ENCODE measurements around the gene SOCS6.

SOCS6 gene

DNA sequence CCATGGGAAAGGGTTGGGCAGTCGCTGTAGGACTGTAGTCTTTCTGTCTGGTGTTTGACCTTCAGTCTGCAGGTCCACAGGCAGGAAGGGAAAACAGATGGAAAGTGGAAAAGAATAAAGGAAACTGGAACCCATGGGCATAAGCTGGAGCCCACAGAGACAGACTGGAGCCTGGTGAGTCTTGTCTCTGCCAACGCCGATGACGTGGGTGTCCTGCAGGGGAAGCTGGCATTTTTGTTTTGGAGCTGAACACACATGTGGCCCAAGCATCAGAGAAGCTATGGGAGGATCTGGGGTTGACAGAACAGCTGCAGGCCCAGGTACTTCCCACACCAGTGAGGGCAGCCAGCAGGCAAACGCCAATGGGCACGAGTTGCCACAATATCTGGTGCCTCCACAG, 28.2 kb upstream of the SOCS6 start:
- TF ChIP-seq CEBPB (IDR thresholded peaks at IDR 0.05) (no peak), FOXM1 (IDR thresholded peaks at IDR 0.05; ENCODE audit: borderline replicate concordance, low read depth) (no peak), TEAD4 (IDR thresholded peaks at IDR 0.05) (no peak), EP300 (IDR thresholded peaks at IDR 0.05; ENCODE audit: borderline replicate concordance) (no peak), TCF12 (IDR thresholded peaks at IDR 0.05; ENCODE audit: low read depth) (no peak), RAD21 (IDR thresholded peaks at IDR 0.05; ENCODE audit: low read depth) (no peak), NFIC (IDR thresholded peaks at IDR 0.05) (no peak), YY1 (IDR thresholded peaks at IDR 0.05; ENCODE audit: low read depth) (no peak), CREB1 (IDR thresholded peaks at IDR 0.05; ENCODE audit: low read depth) (no peak), EGR1 (IDR thresholded peaks at IDR 0.05) (no peak), TAF1 (IDR thresholded peaks at IDR 0.05; ENCODE audit: low read depth) (no peak), USF1 (IDR thresholded peaks at IDR 0.05) (no peak), ZBTB7A (IDR thresholded peaks at IDR 0.05; ENCODE audit: low read depth) (no peak)
- TF ChIP-seq, protein P1, sequence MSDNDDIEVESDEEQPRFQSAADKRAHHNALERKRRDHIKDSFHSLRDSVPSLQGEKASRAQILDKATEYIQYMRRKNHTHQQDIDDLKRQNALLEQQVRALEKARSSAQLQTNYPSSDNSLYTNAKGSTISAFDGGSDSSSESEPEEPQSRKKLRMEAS (IDR thresholded peaks at IDR 0.05), result no peak
- TF ChIP-seq, protein P2, sequence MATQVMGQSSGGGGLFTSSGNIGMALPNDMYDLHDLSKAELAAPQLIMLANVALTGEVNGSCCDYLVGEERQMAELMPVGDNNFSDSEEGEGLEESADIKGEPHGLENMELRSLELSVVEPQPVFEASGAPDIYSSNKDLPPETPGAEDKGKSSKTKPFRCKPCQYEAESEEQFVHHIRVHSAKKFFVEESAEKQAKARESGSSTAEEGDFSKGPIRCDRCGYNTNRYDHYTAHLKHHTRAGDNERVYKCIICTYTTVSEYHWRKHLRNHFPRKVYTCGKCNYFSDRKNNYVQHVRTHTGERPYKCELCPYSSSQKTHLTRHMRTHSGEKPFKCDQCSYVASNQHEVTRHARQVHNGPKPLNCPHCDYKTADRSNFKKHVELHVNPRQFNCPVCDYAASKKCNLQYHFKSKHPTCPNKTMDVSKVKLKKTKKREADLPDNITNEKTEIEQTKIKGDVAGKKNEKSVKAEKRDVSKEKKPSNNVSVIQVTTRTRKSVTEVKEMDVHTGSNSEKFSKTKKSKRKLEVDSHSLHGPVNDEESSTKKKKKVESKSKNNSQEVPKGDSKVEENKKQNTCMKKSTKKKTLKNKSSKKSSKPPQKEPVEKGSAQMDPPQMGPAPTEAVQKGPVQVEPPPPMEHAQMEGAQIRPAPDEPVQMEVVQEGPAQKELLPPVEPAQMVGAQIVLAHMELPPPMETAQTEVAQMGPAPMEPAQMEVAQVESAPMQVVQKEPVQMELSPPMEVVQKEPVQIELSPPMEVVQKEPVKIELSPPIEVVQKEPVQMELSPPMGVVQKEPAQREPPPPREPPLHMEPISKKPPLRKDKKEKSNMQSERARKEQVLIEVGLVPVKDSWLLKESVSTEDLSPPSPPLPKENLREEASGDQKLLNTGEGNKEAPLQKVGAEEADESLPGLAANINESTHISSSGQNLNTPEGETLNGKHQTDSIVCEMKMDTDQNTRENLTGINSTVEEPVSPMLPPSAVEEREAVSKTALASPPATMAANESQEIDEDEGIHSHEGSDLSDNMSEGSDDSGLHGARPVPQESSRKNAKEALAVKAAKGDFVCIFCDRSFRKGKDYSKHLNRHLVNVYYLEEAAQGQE (IDR thresholded peaks at IDR 0.05; ENCODE audit: low read depth), result no peak

DNA sequence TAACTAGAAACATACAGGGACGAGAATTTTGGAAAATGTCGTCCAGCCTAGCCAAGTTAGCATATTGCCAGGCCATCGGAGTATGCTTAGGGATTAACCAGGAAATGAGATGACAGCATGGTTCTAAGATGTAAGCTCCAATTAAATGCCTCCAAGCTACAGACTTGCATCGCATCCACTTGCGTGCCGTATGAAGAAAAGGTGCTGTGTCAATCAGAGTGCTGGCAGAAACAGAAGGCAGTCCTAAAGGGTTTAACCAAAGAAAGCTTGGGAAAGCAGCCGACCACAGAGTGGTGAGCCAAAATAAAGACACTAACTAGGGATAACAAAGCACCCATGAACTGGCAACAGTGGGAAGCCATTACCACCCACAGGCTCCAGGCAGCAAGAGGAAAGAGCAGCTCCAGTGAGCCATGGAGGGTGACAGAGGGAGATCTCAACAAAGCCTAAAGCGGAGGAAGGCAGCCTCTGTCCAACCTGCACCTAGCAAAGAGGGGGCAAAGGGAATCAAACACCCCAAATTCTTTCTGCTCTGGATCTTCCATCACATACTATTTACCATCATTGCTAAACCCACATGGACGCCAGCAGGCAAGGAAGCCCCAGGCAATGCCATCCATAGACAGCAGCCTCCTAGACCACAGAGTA, 27.6 kb upstream of the SOCS6 start:
- TF ChIP-seq USF1 (IDR thresholded peaks at IDR 0.05), result no peak
- TF ChIP-seq ZBTB7A (IDR thresholded peaks at IDR 0.05; ENCODE audit: low read depth), result no peak
- no peak for TF ChIP-seq NFIC (IDR thresholded peaks at IDR 0.05)
- no peak for TF ChIP-seq TCF12 (IDR thresholded peaks at IDR 0.05; ENCODE audit: low read depth)
- TF ChIP-seq FOXM1 (IDR thresholded peaks at IDR 0.05; ENCODE audit: borderline replicate concordance, low read depth), result no peak
- TF ChIP-seq RAD21 (IDR thresholded peaks at IDR 0.05; ENCODE audit: low read depth), result no peak
- TF ChIP-seq EP300 (IDR thresholded peaks at IDR 0.05; ENCODE audit: borderline replicate concordance), result no peak
- TF ChIP-seq, protein P2 (IDR thresholded peaks at IDR 0.05; ENCODE audit: low read depth), result no peak
- TF ChIP-seq YY1 (IDR thresholded peaks at IDR 0.05; ENCODE audit: low read depth), result no peak
- TF ChIP-seq EGR1 (IDR thresholded peaks at IDR 0.05), result no peak
- TF ChIP-seq TAF1 (IDR thresholded peaks at IDR 0.05; ENCODE audit: low read depth), result no peak
- TF ChIP-seq, protein P1 (IDR thresholded peaks at IDR 0.05), result no peak
- TF ChIP-seq TEAD4 (IDR thresholded peaks at IDR 0.05), result no peak
- TF ChIP-seq CREB1 (IDR thresholded peaks at IDR 0.05; ENCODE audit: low read depth), result no peak
- TF ChIP-seq CEBPB (IDR thresholded peaks at IDR 0.05), result no peak

DNA sequence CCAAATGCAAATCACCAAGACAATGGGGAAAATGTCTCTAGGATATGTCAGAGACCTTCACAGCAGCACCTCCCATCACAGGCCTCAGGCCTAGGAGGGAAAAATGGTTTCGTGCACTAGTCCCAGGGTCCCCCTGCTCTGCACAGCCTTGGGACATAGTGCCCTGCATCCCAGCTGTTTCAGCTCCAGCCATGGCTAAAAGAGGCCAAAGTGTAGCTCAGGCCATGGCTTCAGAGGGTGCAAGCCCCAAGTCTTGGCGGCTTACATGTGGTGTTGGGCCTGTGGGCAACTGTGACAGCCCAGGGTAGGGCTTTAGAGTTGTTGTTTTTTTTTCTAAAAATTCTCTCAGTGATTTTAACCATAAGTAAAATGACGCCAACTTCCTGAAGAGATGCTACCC, 25.5 kb upstream of the SOCS6 start:
- TF ChIP-seq, protein P2 (IDR thresholded peaks at IDR 0.05; ENCODE audit: low read depth), result no peak
- TF ChIP-seq TAF1 (IDR thresholded peaks at IDR 0.05; ENCODE audit: low read depth) (no peak), TCF12 (IDR thresholded peaks at IDR 0.05; ENCODE audit: low read depth) (no peak), EGR1 (IDR thresholded peaks at IDR 0.05) (no peak), NFIC (IDR thresholded peaks at IDR 0.05) (no peak), RAD21 (IDR thresholded peaks at IDR 0.05; ENCODE audit: low read depth) (no peak), USF1 (IDR thresholded peaks at IDR 0.05) (no peak), CEBPB (IDR thresholded peaks at IDR 0.05) (no peak), ZBTB7A (IDR thresholded peaks at IDR 0.05; ENCODE audit: low read depth) (no peak)

DNA sequence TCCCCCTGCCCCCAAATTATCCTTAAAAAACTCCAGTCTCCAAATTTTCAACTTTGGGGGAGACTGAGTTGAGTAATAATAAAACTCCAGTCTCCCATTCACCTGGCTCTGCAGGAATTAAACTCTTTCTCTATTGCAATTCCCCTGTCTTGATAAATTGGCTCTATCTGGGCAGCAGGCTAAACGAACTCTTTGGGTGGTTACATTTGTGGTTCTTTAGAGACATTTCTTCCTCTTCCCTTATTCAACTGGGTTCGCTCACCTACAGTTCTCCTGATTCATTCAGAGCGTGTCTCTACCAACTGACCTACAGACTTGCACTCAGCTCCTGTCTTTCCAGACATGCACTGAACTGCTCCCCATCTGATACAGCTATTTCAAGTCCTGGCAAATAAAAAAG, 17.1 kb upstream of the SOCS6 start:
- no peak for TF ChIP-seq FOXM1 (IDR thresholded peaks at IDR 0.05; ENCODE audit: borderline replicate concordance, low read depth)
- no peak for TF ChIP-seq YY1 (IDR thresholded peaks at IDR 0.05; ENCODE audit: low read depth)

Data from Ishikawa (cell line).